Measurements from ENCODE around the gene STX11. TPM values are rescaled to one million over a fixed set of nuclear protein-coding genes. Genes with fewer than 3 reads are reported as not detected.

Gene STX11
- total RNA-seq, 1 donor, result 3.5 TPM

DNA sequence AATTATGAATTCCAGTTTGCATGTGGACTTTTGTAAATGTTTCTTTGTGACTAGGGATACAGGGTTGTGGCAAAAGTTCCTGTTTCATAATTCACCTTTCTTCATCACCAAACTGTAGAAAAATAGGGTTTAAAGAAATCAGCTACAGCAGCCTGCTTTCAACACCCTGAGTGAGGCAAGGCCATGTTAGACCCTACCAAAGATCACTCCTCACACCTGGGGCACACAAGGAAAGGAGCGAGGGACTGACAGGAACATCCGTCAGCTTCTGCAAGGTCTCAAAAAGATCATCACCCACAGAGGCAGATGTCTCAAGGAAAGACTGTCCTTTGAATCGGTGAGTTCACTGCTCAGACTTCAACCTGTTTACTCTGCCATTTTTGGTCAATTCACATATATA, 10.5 kb upstream of the STX11 start:
- TF ChIP-seq CTCF (IDR thresholded peaks at IDR 0.05; ENCODE audit: insufficient read depth, low read length), result no peak
- DNase-seq (ENCODE audit: low read depth), result no peak
- no peak overlapping the region for H3K4me3 ChIP-seq (ENCODE audit: low read depth, low read length)

DNA sequence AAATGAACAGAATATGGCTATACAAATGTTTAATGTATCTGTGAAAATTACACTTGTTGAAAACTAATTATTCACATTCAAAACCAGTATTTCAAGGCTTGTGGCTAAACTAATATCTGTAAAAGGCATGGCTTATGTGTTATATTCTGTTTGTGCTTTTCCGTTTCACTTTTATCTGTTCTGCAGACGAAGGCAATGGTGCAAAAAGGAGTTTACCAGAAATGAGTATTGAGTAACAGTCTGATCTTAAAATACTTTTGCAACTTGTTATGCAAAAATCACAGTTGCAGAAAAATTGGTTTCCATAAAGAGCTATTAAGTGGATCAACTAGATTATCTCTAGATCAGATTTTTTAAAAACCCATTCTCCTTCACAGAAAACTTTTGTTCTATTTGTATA, 9.4 kb upstream of the STX11 start:
- no peak for TF ChIP-seq CTCF (IDR thresholded peaks at IDR 0.05; ENCODE audit: insufficient read depth, low read length)
- DNase-seq (ENCODE audit: low read depth), result no peak
- no peak overlapping the region for H3K4me3 ChIP-seq (ENCODE audit: low read depth, low read length)

- TF ChIP-seq CTCF (IDR thresholded peaks at IDR 0.05; ENCODE audit: insufficient read depth, low read length), result no peak
- no peak overlapping the region for H3K4me3 ChIP-seq (ENCODE audit: low read depth, low read length)
- DNase-seq (ENCODE audit: low read depth), result no peak
These were observed 8.8 kb upstream of the STX11 start for GRCh38 chr6:144141470-144141869.

DNA sequence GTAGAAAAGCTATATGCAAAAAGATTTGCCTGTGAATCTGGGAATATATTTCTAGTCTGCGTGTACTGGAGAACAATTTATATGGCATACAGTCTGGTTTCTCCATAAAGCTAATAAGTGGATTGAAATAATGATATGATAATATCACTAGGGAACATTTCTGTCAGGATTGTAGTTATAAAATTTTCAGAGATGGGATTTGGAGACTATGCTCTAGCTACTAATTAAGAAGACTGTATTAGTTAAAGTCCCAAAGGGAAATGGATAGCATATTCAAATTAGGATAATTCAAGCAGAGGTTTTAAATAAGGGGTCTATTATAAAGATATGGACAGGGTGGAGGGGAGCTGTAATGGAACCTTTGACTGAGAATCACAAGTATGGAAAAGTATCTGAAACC, 7.2 kb upstream of the STX11 start:
- H3K4me3 ChIP-seq (ENCODE audit: low read depth, low read length), result no peak overlapping the region
- TF ChIP-seq CTCF (IDR thresholded peaks at IDR 0.05; ENCODE audit: insufficient read depth, low read length), result no peak
- DNase-seq (ENCODE audit: low read depth), result no peak

- DNase-seq (ENCODE audit: low read depth), result no peak
- no peak for TF ChIP-seq CTCF (IDR thresholded peaks at IDR 0.05; ENCODE audit: insufficient read depth, low read length)
- H3K4me3 ChIP-seq (ENCODE audit: low read depth, low read length), result no peak overlapping the region
These were observed 6.4 kb upstream of the STX11 start for GRCh38 chr6:144143878-144144277.

- no peak for TF ChIP-seq CTCF (IDR thresholded peaks at IDR 0.05; ENCODE audit: insufficient read depth, low read length)
- H3K4me3 ChIP-seq (ENCODE audit: low read depth, low read length), result no peak overlapping the region
- DNase-seq (ENCODE audit: low read depth), result no peak
These were observed 5.3 kb upstream of the STX11 start for GRCh38 chr6:144144996-144145395.

DNA sequence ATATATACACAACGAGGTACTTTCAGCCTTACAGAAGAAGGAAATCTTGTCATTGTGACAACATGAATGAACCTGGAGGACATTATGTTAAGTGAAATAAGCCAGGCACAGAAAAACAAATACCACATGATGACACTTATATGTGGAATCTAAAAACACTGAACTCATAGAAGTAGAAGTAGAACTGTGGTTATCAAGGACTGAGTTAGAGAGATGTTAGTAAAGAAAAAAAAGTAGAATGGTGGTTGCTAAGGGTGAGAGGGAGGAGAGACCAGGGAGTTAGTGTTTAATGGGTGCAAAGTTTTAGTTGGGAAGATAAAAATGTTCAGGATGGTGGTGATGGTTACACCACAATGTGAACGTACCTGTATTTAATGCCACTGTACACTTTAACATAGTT, 4.8 kb upstream of the STX11 start:
- H3K4me3 ChIP-seq (ENCODE audit: low read depth, low read length), result no peak overlapping the region
- no peak for TF ChIP-seq CTCF (IDR thresholded peaks at IDR 0.05; ENCODE audit: insufficient read depth, low read length)
- DNase-seq (ENCODE audit: low read depth), result peak; percentile 15

Measured in fibroblast of the aortic adventitia (primary cell).